GM19372 (cell line): ENCODE data around the gene ARHGEF7.
A peak's percentile ranks its signal among the peaks of the same experiment; 100 is the strongest.

ENCODE experiments used
- ATAC-seq: cut with Tn5 transposase; IDR thresholded peaks from one replicate; pipeline ENCODE4 v1.9.1; 2021; ENCODE audit warnings: mild to moderate bottlenecking, low read depth, moderate library complexity; ENCODE audit not compliant: unreplicated experiment

The ARHGEF7 gene

DNA sequence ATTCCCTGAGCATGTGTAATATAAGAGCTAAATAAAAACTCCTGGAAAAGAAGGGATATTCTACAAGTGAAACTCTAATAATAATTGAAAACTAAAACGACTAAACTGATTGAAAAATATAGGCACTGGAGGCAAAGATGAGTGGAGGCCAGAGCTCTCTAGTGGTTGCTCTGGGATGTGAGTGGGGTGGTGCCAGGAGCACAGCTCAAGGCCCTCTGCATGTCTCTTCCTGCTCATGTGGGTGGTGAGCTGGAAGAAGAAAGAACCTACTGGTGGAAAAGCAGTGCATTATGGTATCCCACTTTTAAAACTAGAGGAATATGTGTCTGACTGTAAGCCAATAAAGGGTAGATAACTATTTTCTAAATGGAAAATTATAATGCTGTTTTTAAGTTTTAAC lies 15.8 kb upstream of the ARHGEF7 start:
- no peak for ATAC-seq

DNA sequence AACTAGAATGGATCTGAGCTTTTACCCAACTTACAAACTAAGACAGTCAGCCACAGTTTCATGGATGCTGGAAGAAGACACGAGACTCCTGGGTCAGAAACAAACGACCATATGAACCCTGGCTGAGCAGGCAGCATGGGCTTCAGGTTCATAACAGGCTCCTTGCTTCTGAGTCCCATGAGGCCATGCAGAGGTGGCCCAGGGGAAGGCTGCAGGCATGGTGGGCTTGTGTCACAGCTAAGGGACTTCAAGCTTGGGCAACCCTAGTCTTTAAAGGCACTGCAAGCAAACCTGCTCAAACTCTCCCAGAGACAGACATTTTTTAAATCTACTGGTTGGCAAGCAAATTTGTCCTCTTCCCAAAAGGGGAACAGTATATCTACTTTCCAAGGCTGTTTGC lies 5.1 kb upstream of the ARHGEF7 start:
- ATAC-seq, result no peak

DNA sequence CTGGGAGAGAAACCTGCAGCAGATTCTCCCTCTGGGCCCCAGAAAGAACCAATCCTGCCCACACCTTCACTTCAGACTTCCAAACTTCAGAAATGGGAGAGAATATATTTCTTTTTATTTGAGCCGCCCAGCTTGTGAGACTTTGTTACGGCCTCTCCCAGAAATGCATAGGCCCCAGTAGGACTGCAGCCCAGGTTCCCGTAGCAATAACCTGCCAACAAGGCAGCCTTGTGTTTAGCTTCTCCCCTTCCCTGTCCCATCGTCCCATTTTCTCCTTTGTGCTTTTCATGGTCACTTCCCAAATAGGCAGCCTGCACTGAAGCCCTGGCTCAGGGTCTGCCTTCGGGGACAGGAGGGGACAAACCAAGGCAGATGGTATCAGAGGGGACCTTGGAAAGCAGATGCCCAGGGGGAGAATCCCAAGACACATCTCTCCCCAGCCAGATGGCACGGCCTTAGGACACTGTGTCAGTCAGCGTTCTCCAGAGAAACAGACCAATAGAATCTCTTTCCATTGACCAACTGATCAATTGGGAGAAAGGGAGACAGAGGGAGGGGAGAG lies 3.7 kb upstream of the ARHGEF7 start:
- no peak for ATAC-seq

DNA sequence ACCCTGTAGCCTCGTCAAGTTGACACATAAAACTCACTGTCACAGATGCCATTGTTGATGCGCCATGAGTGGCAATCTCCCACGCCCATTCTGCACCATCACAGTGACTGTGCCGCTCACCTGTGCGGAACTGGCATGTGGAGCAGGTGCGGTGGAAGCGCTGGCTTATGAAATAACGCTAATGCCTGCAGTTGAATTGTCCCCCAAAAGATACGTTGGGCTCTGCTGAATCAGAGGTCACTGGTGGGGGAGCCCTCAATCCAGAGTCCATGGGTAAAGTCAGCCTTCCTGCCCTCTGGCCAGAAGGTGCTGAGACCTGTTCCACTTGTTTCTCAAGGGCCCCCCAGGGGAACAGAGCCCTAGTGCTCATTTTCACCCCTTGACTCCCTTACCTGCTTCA lies 2.9 kb upstream of the ARHGEF7 start:
- ATAC-seq, result no peak

DNA sequence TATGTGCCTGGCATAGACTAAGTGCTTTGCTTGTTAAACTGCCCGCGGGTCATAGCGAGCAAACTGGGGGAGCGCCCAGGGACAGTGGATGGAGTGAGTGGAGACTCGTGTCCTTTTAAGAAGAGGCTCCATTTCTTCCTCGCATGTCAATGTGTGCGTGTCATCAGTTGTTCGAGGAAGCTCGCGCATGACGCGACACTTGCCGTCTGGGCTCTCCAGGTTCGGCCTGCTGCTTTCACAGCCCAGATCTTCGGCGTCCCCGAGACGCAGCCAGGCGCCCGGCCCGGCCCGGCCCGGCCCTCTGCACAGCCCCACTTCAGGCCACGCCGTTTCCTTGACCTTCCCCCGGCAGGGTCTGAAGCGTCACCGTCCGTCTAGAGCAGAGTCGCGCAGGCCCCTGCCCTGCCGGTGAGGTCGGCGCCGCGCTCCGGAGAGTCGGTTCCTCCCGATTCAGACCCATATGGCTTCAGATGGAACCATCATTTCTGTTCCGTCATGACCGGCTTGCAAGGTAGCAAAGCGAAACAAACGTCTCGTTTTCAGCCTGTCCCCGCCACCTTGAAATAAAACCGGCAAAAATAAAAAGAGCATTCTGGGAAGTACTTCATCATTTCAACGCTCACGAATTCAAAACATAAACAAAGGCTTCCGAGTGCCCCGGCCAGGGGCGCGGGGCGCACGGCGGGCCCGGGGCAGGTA lies 599 bp upstream of the ARHGEF7 start:
- ATAC-seq, result peak; percentile 41

DNA sequence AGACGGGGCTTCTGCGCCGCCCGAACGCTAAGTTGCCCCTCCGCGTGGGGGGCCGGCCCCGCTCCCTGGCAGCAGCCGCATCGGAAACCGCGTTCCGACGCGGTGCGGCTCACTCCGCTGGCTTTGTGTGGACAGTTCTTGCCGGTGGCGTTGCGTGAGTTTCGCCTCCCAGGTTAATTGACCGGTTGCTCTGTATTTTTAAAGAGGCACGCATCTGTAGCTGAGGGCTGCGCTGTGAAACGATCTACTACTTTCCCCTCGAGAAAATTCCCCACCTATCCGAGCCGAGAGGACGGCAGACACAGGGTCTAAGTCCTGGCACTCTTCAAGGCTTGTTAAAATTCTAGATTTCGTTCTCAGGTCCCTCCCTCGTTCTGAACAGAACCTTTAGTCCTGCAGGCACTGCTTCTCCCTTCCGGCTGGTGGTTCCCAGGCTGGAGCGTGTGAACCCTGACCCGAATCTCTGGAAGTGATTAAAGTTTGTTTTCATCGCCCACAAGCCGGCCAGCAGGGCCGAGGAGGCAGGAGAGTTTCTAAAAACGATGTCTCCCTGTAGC lies 933 bp downstream of the ARHGEF7 start:
- ATAC-seq, result no peak

DNA sequence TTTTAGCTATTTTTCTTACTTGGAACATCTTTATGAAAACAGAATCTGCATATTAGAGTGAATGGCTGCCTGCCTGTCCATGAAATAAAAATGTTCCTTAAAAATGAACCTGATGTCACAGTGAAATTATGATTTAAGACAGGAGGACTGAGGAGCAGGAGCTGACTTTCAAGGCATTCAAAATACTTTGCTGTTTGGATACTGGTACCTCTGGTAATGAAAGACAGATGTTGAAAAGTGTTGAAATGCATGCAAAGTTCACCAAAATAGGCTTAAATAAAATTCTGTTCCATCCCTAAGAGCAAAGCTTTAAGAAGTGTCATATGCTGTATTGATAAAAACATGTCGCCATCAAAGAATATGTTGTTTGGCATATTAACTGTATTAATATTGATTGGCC lies 1.7 kb downstream of the ARHGEF7 start:
- no peak for ATAC-seq

DNA sequence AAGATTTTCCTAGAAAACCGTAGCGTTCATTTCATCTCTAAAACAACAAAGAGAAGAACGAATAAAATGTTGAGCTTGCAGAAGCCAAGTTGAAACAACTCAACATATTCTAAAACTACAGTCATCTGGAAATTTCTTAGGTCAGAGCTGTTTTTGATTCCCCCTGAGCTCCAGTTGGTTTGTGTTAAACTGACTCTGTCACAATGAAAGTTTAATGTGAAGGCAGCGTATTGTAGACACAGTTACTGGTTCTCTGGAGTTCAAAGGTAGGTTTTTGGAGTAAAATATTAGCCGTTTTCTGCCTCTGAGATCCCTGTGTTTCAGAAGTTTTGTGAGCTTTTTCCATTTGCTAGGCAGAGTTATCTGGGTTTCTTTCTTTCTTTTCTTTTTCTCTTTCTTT lies 2.2 kb downstream of the ARHGEF7 start:
- ATAC-seq, result no peak

DNA sequence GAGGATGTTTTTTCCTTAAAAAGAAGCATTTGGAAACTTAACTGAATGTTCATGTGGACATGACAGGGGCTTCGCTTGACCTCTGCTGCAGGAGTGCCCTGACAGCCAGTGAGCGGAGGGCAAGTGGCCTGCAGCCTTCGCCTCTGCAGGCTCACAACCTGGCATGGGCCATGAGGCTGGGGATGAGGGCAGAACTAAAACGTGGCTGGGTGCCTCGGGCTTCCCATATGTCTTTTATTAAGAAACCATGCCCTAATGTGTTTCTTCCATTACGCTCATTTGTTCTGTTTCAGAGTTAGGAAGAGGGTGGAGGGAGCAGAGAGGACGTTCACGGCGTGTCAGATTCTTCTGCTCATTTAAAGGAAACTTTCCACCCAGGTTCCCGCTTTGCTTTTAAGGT lies 2.9 kb downstream of the ARHGEF7 start:
- ATAC-seq, result no peak

DNA sequence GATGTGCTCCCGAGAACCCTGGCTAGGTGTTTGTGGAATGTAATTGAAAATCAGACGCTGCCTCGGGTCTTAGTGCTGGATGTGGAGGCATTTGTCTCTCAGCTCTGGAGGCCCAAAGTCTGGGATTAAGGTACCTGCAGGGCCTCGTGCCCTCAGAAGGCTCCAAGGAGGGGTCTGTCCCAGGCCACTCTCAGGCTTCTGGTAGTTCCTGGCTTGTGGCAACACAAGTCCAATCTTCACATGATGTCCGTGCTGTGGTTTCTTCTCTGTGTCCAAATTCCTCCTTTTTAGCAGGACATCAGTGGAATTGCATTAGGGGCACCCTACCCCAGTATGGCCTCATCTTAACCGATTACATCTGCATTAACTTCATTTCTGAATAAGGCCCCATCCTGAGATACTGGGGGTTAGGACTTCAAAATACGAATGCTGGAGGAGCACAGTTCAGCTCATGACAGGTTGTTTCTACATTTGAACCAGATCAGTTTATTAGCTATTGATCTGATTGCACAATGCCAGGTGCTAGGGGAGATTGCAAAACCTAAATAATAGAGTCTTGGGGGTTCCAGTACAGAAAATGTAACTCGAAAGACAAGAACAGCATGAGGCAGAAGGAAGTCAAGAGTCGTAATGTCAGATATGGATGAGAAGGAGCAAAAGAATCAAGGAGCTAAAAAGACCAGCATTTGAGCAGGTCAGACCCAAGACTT lies 3.9 kb downstream of the ARHGEF7 start:
- ATAC-seq, result no peak

DNA sequence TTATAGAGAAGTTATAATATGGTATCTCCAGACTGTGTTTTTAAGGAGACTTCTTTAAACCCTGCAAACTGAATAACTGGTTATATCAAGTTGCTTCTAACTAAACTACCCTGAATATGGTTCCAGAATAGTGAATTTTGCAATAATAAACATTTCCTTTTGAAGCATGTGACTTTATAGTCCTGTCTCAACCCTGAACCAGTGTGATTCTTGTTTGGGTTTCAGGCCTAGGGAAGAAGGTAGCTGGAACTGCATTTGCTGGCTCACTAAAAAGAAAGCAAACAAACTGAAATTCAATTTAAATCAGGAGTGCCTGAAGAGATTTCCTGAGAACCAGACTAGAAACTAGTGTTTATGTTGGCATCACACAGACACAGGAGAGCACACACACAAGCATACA lies 4.9 kb downstream of the ARHGEF7 start:
- no peak for ATAC-seq

DNA sequence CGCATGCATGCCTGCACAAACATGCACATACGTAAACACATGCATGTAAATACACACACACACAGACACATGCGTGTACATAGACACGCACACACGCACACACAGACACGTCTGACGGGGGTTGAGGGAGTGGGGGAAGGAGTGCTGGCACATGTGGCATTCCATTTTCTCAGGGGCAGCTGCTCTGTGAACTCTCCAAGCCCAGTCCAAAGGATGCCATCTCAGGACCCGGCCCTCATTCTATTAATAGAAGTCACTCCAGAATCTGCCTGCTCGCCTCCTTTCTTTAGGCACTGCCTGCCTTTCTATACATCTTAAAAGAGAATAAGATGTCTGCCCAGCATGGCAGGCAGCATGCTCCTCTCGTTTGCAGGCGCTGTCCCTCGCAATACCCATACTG lies 5.3 kb downstream of the ARHGEF7 start:
- ATAC-seq, result no peak

DNA sequence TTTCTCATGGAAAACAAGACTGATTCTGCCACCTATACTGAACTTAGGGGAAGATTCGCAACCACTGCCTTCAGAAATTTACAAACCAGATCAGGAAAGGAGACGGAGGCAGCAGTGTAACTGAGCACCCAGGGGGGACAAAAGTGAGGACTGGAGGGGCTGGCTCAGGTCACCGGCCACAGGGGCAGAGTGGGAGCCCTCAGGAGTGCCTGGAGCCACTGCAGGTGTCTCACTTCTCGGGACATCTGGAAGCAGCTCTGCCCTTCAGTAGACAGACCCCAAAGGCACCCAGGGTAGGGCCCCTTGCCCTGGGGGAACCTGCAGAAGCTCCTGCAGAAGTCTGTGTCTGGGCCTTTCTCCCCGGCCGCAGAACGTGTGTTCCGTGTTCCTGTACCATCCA lies 5.8 kb downstream of the ARHGEF7 start:
- no peak for ATAC-seq

DNA sequence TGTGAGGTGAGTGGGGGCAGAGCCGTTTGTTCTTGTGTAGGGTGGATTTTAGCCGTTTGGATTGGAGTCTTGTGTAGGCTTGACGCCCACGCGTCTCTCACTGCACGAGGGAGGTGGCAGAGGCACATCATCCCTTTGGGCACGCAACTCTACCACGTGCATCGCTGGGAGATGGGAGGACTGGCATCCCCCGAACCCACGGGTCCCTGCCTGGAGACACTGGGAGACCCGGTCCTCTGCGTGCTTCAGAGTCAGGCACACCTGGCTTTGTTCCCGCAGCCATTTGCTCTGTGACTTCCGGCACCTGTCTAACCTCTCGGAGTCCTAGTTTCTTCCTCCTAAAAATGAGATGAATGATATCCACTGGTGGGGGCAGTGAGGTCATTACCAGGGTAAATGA lies 6.4 kb downstream of the ARHGEF7 start:
- no peak for ATAC-seq

DNA sequence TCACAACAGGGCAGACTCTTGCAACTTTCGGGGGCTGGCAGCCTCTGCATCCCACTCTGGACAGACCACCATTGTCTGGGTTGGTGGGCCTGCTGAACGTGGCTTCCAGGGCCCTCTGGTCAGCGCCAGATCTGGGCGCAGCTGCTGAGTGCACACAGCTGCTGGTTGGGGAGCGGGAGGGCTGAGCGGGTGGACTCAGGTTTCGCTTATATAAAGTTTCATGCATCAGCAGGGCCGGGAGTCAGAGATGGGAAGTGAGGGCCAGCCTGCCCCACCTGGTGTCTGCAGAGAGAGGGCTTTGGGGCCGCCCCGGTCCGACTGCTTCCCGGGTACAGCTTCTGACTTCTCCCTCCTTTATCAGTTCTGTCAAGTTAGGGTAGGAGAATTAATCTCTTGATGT lies 6.9 kb downstream of the ARHGEF7 start:
- no peak for ATAC-seq

DNA sequence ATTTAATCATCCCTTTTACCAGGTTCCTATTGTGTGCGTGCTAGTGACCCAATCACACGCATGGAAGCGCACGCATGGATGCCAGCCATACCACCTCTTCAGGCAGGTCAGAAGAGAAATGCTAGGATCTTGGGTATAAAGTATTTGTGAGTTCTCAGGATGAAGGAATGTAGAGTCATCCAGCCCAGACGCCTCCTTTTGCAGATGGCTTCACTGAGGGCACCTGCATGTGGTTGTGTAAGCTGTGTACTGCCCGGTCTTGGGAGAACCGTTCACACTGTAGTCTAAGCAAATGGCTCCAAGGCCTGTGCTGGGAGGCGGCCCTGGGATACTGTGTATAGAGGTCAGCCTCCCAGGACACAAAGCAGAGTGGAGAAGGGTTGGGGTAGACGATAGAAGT lies 7.5 kb downstream of the ARHGEF7 start:
- ATAC-seq, result no peak

DNA sequence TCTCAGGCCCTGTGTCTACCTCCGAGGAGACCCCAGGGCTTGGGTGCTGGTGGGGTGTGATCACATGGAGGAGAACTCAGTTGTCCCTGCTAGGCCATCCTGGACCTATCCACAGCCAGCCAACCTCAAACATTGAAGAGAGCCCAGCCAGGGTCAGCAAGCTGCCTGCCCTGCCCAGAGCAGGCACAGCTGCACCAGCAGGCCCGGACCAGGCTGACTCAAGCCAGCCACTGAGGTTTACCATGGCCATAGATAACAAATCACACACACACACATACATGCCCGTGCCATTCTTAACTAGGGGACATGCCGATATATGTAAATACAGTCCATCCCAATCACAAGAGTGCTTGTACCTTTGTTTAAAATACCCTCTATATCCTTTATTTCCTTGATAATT lies 8.1 kb downstream of the ARHGEF7 start:
- ATAC-seq, result no peak

DNA sequence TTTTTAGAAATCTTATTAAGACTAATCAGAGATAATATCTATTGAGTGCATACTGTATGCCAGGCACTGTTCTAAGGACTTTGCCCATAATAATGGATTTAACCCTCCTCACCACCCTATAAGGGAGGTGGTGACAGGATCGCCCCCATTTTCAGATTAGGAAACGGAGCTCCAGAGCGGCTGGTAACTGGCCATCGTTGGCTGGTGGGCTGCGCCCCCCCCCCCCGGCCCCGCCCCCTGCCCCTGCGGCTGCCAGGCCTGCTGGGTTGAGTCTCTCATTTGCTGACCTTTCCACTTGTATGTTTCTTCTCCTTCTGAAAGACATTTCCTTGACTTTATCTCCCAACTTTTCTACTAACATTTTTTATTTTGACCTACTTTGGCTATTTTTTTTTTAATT lies 8.5 kb downstream of the ARHGEF7 start:
- ATAC-seq, result no peak

DNA sequence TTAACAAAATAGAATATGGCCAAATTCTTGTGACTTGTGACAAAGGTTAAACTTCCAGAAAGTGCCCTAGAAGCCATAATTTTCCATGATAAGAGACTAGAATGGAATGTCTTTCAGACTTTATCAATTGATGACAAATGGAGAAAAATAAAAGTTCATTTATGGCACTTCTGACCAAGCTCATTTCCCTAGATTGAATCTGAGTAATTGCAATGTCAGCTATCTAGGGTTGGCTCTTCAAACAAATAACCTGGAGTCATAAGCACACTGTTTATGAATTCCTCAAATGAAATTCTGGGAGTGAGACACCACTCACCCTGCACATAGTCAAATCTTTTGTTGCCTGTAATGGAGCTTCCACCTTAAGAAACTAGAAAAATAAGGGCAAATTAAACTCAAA lies 11.4 kb downstream of the ARHGEF7 start:
- ATAC-seq, result no peak

DNA sequence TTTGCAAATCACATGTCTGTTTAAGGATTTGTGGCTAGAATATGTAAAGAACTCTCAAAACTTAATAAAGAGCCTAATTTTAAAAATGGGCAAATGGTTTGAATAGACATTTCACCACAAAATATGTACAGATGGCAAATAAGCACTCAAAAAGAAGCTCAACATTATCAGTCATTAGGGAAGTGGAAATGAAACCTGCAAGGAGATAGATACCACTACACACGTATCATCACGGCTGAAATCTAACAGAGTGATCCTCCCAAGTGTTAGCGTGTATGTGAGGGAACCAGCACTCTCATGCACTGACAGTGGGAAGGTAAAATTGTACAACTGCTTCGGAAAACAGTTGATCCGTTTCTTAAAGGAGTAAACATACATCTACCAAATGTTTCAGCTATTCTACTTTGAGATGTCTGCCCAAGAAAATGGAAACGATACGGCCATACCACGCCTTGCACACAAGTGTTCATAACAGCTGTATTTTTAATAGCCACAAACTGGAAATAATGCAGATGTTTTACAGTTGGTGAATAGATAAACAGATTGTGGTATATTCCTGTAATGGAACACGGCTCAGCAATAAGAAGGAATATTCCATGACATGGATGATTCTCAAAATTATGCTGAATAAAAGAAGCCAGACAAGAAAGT lies 14.5 kb downstream of the ARHGEF7 start:
- ATAC-seq, result peak; percentile 97

DNA sequence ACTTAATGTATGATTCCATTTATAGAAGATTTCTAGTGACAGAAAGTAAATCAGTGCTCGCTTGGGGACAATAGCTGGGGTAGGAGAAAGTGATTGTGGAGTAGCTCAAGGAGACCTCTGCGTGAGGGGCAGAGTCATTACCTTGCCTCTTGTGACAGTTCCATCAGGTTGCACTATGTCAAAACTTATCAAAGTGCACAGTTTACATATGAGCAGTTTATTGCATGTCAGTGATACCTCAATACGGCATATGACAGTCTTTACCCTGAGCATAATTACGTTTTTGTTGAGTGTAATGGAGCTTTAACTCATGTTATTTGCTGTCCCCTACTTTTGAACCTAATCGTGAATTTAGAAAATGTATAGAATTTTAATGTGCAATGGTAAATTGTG lies 15.0 kb downstream of the ARHGEF7 start:
- ATAC-seq, result no peak
